Measurements from ENCODE around the gene NRSN2. TPM values are rescaled to one million over a fixed set of nuclear protein-coding genes. Genes with fewer than 3 reads are reported as not detected.

Gene NRSN2
- total RNA-seq, 1 experiment from 2014 or later: 22.7 TPM

DNA sequence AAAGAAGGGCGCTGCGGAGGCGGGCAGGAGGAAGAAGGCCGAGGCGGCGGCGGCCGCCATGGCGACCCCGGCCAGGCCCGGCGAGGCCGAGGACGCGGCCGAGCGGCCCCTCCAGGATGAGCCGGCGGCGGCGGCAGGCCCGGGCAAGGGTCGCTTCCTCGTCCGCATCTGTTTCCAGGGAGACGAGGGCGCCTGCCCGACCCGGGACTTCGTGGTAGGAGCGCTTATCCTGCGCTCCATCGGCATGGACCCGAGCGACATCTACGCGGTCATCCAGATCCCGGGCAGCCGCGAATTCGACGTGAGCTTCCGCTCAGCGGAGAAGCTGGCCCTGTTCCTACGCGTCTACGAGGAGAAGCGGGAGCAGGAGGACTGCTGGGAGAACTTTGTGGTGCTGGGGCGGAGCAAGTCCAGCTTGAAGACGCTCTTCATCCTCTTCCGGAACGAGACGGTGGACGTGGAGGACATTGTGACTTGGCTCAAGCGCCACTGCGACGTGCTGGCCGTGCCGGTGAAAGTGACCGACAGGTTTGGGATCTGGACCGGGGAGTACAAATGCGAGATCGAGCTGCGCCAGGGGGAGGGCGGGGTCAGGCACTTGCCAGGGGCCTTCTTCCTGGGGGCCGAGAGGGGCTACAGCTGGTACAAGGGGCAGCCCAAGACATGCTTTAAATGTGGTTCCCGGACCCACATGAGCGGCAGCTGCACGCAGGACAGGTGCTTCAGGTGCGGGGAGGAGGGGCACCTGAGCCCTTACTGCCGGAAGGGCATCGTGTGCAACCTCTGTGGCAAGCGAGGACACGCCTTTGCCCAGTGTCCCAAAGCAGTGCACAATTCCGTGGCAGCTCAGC is 48.8 kb upstream of the NRSN2 start:
- H3K27ac Mint-ChIP-seq: peak overlapping the region; percentile 93 to 97 (median 94)
- peaks cover 17% of the 10 kb centered on the region; the same call in 1 of the 2 replicates for H3K79me2 ChIP-seq (ENCODE audit: insufficient read depth, low read length)

More for the DNA sequence above, 48.8 kb upstream of the NRSN2 start:
- H3K9me3 ChIP-seq (ENCODE audit: control insufficient read depth, low read depth, low read length): no peaks in the 10 kb centered on the region
- H3K23ac ChIP-seq (ENCODE audit: insufficient read length, low read depth, low read length): peak overlapping the region; percentile 8
- DNase-seq: no peak
- no peak for TF ChIP-seq CTCF (conservative IDR thresholded peaks at IDR 0.05)
- no peak overlapping the region for H2AK5ac ChIP-seq (ENCODE audit: insufficient read length, low read length)
- no peak overlapping the region for H3T11ph ChIP-seq (ENCODE audit: low read length)
- H3K56ac ChIP-seq (ENCODE audit: insufficient read length, low read depth, low read length): no peak overlapping the region
- H2BK12ac ChIP-seq (ENCODE audit: insufficient read length, low read depth, low read length): no peak overlapping the region
- peaks cover 0 to 4% of the 10 kb centered on the region in 2 experiments; a peak in 3 of 5 replicates for H3K9me3 Mint-ChIP-seq
- H3K36me3 Mint-ChIP-seq (ENCODE audit: insufficient read depth in 1 of 3, low read depth in 3 of 3): peaks cover 8 to 17% (median 13%) of the 10 kb centered on the region in 3 experiments
- H2AFZ ChIP-seq (ENCODE audit: low read length): no peak overlapping the region
- H4K20me1 ChIP-seq (ENCODE audit: control insufficient read depth, insufficient read depth, insufficient read length): no peaks in the 10 kb centered on the region
- WGBS (ENCODE audit: extremely low coverage, insufficient read length, low lambda C conversion rate): no CpG with 5 or more reads among the region's 75 CpGs
- H4K5ac ChIP-seq (ENCODE audit: insufficient read length, low read depth, low read length): no peak overlapping the region
- H3K27me3 ChIP-seq (ENCODE audit: insufficient read depth, low read length): no peaks in the 10 kb centered on the region; the same call in 1 of the 2 replicates
- H3K9ac ChIP-seq (ENCODE audit: extremely low read depth, insufficient read length, low read length): peak overlapping the region; percentile 96
- peaks cover 24% of the 10 kb centered on the region for H3K23me2 ChIP-seq (ENCODE audit: insufficient read length, low read depth, low read length, poor library complexity, severe bottlenecking)
- H3K79me1 ChIP-seq (ENCODE audit: insufficient read depth, low read depth, low read length, poor library complexity, severe bottlenecking): no peaks in the 10 kb centered on the region
- peaks cover 10% of the 10 kb centered on the region; the same call in 1 of the 2 replicates for H3K4me1 ChIP-seq (ENCODE audit: insufficient read depth, low read length)
- peaks cover 49 to 52% of the 10 kb centered on the region in 2 experiments for H3K4me1 Mint-ChIP-seq
- H2BK5ac ChIP-seq (ENCODE audit: insufficient read length, low read length): no peak overlapping the region
- H3K4me2 ChIP-seq (ENCODE audit: insufficient read depth, insufficient read length, low read length): peak overlapping the region; percentile 96
- H3K4me3 Mint-ChIP-seq: peak overlapping the region; percentile 95 to 99
- no peak overlapping the region for H4K91ac ChIP-seq (ENCODE audit: insufficient read length, low read depth, low read length)
- H4K8ac ChIP-seq (replicated peaks; ENCODE audit: insufficient read length, low read depth, low read length): no peak overlapping the region
- peak overlapping the region; percentile 80 for H3K14ac ChIP-seq (ENCODE audit: insufficient read depth, low read length)
- no peak overlapping the region for H2BK20ac ChIP-seq (ENCODE audit: low read depth, low read length, poor library complexity, severe bottlenecking)
- no peak overlapping the region for H2BK15ac ChIP-seq (ENCODE audit: low read depth, low read length)
- peak overlapping the region; percentile 28 for H3K18ac ChIP-seq (ENCODE audit: insufficient read length, low read depth, low read length)
- peak overlapping the region; percentile 17 for H3K27ac ChIP-seq (ENCODE audit: insufficient read length, low read depth, low read length)
- H3K27me3 Mint-ChIP-seq (ENCODE audit: low read depth): peaks cover 30% of the 10 kb centered on the region
- no peak overlapping the region for H3K4ac ChIP-seq (ENCODE audit: low read depth, low read length)
- no peak overlapping the region for H2BK120ac ChIP-seq (ENCODE audit: low read depth, low read length, poor library complexity, severe bottlenecking)
